ENCODE measurements around the gene DLL3.
A peak's percentile ranks its signal among the peaks of the same experiment; 100 is the strongest.

DLL3 gene

DNA sequence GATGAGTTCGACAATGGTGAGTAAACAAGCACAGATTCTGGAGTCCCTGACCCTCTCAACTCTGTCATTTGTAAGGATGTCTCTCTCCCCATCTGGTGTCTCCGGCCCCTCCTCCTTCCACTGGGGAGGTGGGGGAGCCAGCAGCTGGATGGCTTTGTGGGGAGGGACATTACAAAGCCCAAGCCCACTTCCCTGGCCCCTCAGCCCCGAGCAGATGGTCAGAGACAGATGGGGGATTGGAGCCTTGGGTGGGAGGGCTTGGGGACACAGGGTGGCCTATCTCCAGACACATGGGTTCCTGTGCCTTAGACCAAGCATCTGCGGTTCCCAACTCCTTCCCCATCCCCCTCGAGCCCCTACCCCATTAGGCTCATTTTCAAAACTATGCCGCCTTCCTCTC is 15.6 kb upstream of the DLL3 start:
- no peak for DNase-seq

DNA sequence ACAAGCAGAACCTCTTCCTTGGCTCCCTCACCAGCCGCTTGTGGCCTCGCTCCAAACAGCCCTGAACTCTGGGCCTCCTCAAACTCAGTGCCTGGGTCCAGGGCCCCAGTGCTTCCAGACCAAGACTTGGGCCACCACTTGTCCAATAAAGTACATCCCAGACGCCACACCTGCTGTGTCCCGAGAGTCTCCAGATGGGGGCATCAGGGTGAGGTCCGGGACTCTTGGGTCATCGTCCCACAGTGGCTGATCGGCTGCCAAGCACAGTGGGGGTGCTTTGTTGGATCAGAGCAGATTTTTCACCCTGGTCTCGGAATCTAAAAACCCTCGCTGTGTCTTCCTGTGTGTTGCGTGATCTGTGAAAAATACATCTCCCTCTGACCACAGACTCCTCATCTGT is 9.0 kb upstream of the DLL3 start:
- no peak for DNase-seq

DNA sequence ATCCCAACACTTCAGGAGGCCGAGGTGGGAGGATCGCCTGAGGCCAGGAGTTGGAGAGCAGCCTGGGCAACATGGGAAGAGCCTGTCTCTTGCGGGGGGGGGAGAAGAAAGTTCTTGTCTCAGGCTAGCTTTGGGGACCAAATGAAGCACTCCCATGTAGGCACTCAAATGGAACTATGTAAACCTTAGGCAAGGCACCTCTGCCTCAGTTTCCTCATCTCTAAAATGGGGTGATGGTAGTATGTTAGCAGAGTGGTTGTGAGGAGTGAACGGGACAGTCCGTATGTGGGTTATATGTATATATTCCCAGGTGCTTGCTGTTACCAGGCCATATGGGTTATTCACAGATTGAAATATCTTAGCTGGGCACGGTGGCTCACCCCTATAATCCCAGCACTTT is 6.5 kb upstream of the DLL3 start:
- no peak for DNase-seq

GRCh38 chr19:39492788-39493187 is 6.0 kb upstream of the DLL3 start:
- no peak for DNase-seq

GRCh38 chr19:39494661-39495060 is 4.1 kb upstream of the DLL3 start:
- no peak for DNase-seq

DNA sequence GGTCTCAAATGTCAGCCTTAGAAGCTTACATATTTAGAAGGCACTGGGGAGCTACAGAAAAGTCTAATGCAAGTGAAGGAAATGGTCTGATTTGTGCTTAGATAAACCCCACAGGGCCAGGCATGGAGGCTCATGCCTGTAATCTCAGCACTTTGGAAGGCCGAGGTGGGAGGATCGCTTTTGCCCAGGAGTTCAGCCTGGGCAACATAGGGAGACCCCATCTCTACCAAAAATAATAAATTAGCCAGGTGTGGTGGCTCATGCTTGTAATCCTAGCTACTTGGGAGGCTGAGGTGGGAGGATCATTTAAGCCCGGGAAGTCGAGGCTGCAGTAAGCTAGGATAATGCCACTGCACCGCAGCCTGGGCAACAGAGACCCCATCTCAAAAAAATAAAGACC is 2.7 kb upstream of the DLL3 start:
- no peak for DNase-seq

- DNase-seq, result no peak
Measured at GRCh38 chr19:39497701-39497995, 1.1 kb upstream of the DLL3 start.

DNA sequence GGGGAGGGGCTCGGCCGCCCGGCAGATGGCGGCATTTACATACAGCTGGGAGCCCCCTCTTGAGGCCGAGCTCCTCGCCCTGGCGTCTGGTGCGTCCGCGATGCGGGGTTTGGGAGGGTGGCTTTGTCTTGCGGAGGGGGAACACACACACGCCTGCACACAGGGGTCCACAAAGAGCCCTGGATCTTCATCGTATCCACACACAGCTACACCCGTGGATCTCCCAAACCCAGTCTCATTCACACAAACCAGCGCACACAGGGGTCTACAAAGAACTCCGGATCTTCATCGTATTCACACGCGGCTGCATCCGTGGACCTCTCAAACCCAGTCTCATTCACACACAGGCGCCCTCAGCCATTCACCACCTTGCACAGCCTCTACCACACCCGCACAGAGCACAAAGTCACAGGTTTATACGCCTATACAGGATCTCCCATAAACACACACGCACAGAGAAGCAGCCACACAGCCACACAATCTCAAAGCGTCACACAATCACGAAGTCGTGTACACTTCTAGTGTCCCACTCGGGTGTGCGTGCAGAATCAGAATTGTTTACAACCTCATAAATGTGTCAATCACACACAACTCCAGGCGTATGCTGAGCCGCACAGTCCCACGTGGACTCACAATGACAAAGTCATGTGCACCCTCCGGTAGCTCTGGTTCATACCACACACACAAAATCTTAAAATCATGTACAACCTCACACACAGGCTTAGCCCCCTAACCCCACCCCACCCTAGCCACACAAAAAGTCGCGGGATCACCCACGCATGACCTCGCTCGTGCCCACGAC is 550 bp upstream of the DLL3 start:
- DNase-seq, result peak; percentile 45

DNA sequence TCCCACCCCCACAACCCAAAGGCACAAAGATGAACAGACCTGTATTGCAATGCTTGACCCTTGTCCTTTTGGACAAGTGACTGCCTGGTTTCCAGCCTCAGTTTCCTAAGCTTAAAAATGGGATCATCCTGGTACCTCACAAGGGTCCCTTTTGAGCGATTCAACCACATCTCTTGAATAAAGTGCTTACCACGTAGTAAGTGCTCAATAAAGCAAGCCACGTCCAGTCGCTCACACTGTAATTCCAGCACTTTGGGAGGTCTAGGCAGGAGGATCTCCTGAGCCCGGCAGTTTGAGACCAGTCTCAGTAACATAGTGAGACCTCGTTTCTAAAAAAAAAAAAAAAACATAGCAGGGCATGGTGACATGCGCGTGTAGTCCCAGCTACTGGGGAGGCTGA is 1.2 kb downstream of the DLL3 start:
- DNase-seq, result no peak

DNA sequence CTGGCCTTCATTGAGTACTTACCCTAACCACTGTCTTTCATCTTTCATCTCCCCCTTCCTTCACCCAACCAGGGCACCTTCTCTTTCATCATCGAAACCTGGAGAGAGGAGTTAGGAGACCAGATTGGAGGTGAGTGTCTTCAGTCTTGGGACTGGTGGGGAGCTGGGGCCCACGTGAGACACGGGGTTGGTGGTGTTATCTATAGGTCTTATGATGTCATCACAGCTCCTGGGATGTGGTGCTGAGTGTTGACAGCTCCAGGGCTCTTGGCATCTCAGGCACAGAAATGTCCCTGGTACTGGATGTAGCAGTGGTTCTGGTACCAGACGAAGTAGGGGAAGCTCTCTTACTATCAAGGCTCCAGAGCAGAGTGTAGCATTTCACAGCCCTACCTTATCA is 1.8 kb downstream of the DLL3 start:
- no peak for DNase-seq

DNA sequence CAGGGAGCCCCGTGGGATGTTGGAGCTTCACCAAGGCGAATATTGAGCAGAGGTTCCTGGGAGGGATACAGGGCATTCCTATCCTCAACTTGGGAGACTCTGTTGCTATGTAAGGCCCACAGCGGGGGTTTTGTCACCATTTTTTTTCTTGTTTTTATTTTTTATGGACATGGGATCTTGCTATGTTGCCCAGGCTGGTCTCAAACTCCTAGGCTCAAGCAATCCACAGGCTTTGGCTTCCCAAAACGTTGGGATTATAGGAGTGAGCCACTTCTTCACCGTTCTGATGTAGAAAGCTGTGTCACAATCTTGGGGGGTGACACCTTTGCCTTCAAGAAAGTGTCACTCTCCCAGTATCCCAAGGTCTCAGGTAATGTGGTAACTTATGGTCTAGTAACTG is 2.6 kb downstream of the DLL3 start:
- DNase-seq, result no peak

DNA sequence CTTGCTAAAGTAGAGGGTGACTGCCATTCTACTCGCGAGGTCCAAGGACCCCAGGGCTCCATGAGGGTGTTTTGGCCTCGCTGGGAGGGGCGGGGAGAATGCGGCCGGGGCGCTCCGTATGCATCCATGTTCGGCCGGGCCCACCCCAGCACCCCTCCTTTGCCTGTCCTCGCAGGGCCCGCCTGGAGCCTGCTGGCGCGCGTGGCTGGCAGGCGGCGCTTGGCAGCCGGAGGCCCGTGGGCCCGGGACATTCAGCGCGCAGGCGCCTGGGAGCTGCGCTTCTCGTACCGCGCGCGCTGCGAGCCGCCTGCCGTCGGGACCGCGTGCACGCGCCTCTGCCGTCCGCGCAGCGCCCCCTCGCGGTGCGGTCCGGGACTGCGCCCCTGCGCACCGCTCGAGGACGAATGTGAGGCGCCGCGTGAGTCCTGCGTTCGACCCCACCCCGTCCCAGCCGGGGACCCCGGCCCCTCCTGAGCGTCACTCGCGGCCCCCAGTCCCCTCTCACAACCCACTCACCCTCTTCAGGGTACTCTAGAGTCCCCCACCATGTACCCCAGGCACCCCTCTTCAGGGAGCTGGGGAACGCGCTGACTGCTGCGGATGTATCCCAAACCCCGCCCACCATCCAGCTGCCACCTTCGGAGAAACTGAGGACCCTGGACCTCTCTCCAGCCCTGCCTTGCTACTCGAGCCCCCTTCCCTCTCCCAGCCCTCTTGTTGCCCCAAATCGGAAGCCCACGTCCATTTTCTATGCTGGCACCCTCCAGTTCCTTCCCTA is 4.1 kb downstream of the DLL3 start:
- DNase-seq, result peak; percentile 46

- no peak for DNase-seq
Measured at GRCh38 chr19:39506598-39506943, 7.8 kb downstream of the DLL3 start.

DNA sequence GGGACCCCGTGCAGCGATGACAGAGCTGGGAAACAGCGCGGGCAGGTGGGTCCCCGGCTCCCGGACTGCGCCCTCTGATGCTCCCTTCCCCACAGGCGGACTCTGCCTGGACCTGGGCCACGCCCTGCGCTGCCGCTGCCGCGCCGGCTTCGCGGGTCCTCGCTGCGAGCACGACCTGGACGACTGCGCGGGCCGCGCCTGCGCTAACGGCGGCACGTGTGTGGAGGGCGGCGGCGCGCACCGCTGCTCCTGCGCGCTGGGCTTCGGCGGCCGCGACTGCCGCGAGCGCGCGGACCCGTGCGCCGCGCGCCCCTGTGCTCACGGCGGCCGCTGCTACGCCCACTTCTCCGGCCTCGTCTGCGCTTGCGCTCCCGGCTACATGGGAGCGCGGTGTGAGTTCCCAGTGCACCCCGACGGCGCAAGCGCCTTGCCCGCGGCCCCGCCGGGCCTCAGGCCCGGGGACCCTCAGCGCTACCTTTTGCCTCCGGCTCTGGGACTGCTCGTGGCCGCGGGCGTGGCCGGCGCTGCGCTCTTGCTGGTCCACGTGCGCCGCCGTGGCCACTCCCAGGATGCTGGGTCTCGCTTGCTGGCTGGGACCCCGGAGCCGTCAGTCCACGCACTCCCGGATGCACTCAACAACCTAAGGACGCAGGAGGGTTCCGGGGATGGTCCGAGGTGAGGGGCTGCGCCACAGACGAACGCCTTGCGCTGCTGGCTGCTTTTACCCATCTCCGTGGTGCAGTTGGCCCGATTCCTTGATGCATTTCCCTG is 8.4 kb downstream of the DLL3 start:
- DNase-seq, result peak; percentile 57

- no peak for DNase-seq
Measured at GRCh38 chr19:39507715-39508364, 9.1 kb downstream of the DLL3 start.

DNA sequence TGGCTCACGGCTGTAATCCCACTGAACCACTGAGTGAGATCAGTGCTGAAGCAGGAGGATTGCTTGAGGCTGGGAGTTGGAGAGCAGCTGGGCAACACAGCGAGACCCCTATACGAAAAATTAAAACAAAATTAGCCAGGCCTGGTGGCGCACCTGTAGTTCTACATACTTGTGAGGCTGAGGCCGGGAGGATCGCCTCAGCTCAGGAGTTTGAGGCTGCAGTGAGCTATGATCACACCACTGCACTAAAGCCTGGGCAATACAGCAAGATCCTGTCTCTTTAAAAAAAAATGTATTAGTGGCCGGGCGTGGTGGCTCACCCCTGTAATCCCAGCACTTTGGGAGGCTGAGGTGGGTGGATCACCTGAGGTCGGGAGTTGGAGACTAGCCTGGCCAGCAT is 9.9 kb downstream of the DLL3 start:
- no peak for DNase-seq

GRCh38 chr19:39509233-39509632 is 10.5 kb downstream of the DLL3 start:
- no peak for DNase-seq

- peak; percentile 15 for DNase-seq
Measured at GRCh38 chr19:39512988-39513387, 14.2 kb downstream of the DLL3 start.

DNA sequence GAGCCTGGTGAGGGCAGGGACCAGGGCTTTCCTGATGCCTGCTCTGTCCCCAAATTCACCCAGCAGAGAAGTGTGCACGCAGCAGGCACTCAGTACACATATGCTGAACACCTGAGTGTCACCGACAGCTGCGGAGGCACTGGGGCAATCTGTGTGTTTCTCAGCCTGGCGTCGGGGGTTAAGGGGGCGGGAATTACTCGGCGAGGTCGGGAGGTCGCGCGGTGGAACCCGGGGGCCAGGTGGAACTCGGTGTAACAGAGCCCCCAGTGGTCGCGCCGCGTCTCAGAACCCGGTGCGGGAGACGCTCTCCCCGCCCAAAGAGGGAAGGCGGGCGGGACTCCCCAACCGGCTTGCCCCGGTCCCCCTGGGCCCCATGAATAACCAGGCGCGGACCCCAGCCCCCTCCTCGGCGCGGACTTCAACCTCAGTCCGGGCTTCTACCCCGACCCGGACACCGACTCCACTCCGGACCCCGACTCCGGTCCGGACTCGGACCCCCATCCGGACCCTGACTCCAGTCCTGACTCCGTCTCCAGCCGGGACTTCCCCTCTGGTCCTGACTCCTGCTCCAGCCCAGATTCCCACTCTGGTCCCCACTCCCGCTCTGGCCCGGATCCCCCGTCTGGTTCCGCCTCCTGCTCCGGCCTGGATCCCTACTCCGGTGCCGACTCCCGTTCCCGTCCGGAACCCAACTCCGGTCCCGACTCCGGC is 16.2 kb downstream of the DLL3 start, which contains the start of gene SELENOV:
Gene SELENOV (plus strand): TSS at position 300 of the 711 bp plus-strand sequence. CDS start 74 bp downstream, at position 374.
- no peak for DNase-seq

DNA sequence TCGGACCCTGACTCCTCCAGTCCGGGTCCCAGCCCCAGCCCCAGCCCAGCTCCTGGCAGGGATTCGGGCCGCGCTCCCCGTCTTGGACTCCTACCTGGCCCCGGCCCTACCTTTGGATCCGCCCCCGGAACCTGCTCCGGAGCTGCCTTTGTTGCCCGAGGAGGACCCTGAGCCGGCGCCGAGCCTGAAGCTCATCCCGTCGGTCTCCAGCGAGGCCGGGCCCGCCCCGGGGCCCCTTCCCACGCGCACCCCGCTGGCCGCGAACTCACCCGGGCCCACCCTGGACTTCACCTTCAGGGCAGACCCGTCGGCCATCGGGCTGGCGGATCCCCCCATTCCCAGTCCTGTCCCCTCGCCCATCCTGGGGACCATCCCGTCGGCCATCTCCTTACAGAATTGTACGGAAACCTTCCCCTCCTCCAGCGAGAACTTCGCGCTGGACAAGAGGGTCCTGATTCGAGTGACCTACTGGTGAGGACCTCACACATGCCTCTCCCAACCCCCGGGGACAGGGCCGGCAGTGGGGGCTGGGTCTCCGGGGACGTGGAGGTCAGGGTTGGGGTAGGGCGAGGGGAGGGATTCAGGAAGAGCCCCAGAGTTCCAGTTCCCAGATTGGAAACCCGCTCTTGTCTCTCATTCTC is 16.9 kb downstream of the DLL3 start:
- DNase-seq, result no peak

GRCh38 chr19:39516270-39516669 is 17.5 kb downstream of the DLL3 start:
- DNase-seq, result peak; percentile 69

DNA sequence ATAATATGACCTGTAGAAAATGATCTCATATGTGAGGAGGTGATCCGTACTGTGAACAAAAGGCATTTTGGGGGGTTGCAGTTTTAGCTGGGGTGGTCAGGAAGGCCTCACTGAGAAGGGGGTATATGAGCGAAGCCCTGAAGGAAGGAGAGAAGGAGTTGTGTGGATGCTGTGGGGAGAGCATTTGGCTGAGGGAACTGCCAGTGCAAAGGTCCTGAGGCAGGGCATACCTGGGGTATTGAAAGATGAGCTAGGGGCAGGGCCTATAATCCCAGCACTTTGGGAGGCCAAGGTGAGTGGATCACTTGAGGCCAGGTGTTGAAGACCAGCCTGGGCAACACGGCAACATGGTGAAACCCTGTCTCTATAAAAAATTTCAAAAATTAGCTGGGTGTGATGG is 18.7 kb downstream of the DLL3 start:
- no peak for DNase-seq
